ENCODE measurements around the gene SLC43A3.
"Not testable (repeated sequence)": the region's sequence is repeated elsewhere in the genome, so short reads cannot be mapped to it uniquely, and the experiment has no call there.

Gene SLC43A3

DNA sequence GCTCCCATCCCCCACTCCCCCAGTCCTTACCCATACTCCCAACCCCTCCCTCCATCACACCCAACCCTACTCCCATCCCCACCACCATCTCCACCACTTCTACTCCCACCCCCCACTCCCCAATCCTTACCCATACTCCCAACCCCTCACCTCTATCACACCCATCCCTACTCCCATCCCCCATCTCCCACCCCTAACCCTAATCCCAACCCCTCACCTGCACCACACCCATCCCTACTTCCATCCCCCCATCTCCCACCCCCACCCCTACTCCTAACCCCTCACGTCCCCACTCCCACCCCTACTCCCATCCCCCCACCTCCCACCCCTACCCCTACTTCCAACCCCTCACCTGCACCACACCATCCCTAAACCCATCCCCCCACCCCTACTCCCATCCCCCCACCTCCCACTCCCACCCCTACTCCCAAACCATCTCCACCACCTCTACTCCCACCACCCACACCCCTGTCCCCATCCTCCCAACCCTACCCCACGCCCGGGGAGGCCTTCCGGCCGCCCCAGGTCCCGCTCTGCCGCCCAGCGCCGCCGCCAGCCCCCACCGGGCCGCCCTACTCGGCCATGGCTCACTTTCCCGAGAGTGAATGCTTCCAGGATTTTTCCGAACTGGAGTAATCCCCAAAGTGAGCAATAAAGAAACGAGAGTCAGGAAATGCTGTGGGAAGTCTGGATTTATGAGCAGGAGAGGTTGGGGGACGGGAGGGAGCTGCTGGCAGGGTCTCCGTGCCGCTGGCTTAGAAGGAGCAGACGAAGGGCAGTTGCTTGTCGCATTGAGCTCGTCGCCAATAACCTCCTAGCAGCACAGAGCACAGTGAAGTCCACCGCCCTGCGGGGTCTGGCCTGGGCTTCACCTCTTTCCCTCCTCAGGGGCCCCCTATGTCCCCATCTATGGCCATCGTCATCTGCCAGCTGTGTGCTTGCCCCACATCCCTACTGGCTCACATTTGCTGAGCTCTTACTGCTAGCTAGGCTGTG is 50.5 kb downstream of the SLC43A3 start:
- DNase-seq = no peak

DNA sequence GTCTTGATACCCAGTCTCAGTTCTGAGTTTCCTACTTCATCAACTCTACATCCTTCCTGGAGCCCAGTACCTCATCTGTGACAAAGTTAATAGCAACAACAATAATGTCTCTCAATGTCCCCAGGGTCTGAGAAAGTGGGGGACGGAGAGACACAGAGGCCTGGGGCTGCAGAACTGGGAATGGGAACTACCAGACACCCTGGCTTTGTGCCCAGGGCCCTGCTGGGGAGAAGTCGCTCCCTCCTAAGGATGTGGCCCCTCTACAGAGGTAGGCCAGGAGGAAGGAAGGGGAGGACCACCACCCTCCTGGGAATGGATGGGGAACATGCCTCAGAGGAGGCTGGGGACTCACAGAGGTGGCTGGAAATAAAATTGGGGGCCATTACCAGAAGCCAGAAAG is 51.4 kb downstream of the SLC43A3 start:
- no peak for DNase-seq

DNA sequence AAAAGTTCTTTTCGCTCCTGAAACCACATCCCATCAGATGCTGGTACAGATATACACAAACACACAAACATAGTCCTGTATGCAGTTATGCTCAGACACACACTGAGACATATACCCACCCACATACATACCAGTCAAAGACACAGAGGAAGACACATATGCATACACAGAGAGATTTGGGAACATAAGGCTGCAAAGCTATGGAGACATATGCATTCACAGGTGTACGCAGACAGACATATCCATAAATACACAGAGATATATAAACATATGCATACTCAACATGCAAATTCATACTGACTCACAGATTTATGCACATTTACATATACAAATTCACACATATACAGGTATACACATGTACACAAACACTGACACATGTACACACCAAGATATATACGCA is 52.0 kb downstream of the SLC43A3 start:
- no peak for DNase-seq

DNA sequence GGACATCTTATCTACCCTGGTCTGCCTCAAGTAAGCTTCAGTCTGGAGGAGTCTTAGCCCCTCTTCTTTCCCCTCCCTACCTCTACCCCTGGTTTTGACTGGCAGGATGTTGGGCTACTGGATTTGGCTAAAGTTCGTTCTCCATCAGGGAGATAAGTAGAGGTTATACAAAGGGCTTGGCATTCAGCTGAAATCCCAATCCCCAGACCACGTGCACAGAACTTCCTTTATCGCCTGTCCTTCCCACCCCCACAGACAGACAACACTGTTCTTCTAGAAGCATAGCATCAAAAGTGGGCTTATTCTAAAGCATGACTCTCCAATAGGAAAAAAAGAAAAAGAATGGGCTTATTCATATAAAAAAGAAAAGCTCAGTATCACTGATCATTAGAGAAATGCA is 53.8 kb downstream of the SLC43A3 start:
- no peak for DNase-seq

DNA sequence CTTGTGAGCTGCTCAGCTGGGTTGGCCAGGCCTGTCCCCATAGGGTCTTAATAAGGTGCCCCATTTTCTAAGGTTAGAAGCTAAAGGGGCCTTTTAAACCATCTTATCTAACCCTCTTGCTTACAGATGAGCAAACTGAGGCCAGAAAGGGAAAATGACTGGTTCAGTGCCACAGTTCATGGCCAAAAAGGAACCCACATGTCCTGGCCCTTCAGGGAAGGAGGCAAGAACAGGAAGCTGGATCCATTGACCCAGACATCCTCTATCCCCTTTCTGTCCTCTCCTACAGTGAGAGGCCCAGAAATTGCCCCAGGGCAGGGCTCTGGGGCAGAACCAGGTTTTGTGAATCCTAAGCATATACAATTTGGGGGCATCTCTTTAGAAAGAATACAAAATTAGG is 56.0 kb downstream of the SLC43A3 start:
- no peak for DNase-seq

DNA sequence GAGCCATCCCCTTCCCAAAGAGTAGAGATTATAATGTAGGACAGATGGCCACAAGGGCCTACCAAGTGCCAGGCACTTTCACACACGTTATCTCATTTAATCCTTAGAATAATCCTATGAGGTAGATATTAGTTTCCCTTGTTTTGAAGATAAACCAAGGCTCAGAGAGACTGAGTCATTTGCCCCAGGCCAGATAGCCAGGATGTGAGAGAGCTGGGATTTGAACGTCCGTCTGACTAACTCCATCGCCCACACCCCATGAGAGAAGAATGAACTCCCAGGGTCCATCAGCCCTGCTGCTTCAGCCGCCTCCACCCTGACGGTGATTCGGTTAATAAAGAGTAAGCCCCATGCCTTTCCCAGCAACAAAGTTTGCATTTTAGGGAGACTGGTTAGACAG is 56.7 kb downstream of the SLC43A3 start:
- no peak for DNase-seq

DNA sequence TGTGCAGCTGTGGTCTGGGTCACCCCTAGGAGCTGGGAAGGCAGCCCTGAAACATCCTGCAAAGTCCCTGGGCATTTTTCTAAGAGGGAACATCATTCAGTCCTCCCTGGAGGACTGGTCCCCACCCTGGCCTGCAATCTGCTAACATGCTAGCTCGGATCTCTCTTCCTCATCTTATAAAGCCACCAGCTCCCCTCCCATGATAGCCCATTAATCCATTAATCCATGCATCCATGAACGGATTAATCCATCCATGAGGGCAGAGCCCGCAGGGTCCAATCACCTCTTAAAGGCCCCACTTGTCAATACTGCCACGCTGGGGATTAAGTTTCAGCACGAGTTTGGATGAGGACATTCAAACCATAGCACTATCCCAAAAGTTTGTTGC is 58.1 kb downstream of the SLC43A3 start:
- no peak for DNase-seq

DNA sequence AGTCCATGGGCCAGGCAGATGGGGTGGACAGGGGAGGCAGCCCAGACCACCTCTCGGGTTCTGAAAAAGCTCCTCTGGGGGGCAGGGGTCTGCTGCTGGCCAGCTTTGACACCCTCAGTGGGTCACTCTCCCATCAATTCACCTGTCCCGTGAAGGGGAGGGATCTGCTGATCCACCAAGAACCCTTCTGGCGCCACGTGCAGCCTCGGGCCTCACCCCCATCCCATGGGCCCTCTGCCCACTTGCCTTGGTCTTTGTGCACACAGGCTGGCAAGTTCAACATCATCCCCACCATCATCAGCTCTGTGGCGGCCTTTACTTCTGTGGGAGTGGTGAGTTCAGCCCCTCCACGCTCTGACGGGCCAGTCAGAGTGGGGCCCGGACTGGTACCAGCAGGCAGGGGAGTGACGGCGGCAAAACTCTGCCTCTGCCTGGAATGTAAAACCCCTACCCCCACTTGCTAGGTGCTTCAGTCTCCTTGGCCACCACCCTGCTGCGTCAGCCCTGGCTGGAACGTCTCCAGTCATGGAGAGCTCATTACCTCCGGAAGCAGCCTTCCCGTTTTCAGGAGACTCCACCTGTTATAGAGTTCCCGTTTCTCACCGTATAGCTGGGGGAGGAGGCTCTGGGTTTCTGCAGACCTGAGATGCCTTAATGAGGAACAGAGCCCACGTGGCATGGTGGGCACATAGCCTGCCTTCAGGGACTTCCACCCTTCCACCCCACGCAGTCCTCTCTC is 58.6 kb downstream of the SLC43A3 start:
- no peak for DNase-seq

DNA sequence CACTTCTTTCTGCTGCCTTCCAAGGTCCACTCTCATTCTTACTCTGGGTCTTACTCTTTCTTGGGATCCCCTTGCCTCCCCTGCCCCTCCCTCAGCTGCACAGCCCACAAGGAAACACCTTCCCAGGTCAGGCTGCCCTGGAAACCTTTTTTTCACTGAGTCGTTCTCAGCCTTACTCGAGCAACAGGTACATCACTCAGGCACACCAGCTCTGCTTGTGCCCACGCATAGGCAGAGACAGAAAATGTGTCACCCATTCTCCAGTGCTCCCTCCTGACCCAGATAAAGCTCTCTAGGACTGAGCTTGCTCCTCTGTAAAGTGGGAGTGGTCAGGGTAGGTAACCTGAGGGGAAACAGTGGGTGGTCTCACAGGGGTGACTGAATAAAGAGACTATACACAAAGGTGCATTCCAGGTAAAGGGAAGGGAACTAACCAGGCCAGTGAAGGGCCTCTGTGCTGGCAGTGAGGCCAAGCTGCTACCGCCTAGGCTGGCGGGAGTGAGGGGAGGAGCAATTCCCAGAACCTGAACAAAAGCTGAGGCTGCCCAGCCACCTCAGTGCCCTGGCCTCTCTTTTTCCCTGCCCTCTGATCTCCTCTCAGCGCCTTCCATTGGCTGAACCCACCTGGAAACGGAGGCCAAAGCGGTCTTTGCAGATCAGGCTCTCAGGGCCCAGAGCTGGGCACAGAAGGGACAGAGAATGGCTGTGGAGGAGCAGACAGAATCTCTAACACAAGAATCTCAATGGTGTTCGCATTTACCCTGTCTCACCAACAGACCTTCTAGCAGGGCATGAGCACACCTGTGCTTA is 61.9 kb downstream of the SLC43A3 start:
- DNase-seq = no peak

DNA sequence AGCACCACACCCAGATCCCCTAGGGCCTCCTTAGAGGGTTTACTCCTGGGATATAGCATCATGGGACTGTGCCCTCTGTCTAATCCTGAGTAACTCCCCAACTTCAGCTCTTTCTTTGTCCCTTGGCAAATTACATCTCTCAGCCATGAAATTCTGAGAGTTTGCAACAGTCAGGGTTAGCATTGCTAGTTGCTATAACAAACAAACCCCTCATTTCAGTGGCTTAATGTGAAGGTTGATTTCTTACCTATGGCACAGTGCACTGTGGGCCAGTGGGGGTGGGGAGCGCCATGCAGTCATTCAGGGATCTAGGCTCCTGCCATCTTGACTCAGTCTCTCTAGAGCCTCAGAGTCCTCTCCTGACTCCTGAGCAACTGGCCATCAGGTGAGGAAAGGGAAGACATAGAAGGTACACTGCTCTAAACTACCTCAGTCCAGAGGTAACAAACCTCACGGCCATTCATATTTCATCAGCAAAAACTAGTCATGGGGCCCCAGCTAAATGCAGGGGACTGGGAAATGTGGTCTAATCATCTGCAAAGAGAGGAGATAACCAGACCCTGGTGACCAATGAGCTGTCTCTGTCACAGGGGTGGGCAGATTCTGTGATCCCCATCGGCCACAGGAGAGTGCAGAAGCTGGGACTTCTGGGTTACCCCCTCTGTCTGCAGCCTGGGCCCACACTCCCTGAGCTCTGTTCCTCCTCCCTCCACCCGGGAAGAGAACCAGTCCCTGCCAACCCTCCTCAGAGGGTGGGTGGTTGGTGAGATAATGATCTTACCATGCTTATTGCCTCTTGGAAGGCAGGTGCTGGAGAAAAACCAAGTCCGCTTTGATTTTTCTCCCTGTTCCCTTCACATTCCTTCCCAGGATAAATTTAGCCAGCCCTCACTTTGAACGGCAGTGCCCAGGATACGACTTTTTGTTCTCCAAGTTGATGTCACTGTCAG is 63.5 kb downstream of the SLC43A3 start:
- no peak for DNase-seq

DNA sequence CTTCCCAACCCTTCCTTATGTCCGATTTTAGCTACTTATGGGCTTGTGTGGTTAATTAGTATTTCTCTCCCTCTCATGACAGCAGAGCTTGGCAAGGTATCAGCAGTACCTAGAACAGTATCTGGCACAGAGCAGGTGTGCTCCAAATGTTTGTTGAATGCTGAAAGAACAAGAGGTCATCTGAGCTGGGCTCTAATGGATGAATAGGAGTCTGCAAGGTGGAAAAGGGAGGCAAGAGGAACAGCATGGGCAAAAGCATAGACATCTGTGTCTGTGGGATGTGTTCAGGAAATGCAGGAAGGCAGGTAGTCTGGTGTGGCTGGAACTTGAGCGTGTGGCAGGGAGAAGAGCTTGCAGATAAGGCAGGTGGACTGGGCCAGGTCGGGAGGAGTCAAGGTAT is 65.0 kb downstream of the SLC43A3 start:
- DNase-seq = no peak

DNA sequence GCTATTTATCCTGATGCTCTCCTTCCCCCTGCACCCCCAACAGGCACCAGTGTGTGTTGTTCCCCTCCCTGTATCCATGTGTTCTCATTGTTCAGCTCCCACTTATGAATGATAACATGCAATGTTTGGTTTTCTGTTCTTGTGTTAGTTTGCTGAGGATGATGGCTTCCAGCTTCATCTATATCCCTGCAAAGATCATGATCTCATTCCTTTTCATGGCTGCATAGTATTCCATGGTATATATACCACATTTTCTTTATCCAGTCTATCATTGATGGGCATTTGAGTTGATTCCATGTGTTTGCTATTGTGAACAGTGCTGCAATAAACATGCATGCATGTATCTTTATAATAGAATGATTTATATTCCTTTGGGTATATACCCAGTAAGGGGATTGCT is 65.5 kb downstream of the SLC43A3 start:
- not testable (repeated sequence) for DNase-seq

DNA sequence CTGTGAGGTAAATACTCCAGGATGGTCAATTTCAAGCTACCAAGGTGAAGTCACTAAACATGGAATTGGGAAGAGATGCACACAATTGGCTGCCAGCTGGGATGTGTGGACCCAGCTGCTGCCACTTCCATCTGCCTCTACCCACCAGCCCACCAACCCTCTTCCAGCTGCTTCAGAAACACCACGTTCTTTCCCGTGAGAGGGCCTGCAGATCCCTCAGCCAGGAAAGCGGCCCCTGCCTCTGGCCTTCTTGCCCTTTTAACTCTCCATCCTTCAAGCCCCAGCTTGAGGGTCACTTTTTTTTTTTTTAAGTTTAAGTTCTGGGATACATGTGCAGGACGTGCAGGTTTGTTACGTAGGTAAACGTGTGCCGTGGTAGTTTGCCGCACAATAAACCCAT is 65.9 kb downstream of the SLC43A3 start:
- DNase-seq = no peak

DNA sequence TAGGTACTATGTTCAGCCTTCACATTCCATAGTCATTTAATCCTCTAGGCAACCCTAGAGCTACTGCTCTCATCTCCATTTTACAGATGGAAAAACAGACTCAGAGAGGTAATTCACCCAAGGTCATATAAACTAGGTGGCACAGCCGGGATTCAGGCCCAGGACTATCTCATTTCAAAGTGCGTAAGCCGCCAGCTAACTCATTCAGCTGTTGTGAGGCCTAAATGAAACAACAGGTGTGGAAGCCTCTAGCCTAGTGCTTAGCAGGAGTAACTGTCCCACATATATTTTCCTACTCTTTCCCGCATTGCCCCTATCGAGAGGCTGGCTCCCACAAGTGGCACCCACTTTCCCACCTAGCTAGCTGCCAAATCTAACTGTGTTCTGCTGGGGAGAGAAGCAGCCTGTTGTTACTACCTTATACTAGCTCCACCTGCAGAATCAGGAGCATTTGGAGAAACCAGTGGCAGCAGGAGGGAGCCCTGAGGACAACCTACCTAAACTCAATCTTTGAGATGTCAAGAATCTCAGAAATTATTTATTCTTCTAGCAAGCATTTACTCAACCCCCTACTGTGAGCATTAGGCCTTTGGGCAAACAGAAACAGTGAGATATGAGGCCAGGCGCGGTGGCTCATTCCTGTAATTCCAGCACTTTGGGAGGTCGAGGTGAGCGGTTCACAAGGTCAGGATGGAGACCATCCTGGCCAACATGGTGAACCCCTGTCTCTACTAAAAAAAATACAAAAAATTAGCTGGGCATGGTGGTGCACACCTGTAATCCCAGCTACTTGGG is 66.8 kb downstream of the SLC43A3 start:
- DNase-seq = no peak

DNA sequence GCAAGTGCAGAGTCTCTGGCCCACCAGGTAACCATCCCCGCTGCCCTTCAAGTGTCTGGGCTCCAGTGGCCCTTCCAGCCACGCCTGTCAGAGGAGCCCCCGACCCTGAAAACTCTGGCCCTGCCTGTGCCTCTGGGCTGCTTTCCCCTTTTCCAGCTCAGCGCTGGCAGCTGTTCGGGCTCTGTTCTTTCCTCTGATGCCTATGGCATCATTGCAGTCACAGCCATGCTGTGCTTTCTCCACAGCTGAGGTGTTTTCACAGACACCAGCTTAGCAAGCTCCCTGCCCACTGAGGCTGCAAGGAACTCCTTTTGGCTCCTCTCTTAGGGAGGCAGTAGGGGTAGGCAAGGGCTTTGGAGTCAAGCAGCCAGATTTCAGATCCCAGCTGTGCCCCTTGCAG is 67.5 kb downstream of the SLC43A3 start:
- DNase-seq = no peak

DNA sequence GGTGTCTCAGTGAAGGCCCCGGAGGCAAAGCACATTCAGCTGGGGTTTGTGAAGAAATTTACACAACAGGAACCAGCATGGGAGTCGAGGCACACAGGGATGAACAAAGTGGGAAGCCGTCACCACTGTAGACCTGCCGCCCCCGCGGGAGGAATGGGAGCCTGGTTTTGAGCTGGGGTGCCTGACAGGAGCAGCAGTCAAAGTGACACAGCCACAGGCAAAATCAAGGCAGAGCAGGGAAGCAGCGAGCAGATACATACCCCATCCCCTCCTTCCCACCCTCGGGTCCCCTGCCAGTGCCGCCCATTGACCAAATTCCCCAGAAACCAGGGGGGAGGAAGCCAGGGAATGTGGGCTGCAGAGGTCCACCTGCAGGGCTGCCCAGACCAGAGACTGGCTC is 67.9 kb downstream of the SLC43A3 start:
- no peak for DNase-seq

DNA sequence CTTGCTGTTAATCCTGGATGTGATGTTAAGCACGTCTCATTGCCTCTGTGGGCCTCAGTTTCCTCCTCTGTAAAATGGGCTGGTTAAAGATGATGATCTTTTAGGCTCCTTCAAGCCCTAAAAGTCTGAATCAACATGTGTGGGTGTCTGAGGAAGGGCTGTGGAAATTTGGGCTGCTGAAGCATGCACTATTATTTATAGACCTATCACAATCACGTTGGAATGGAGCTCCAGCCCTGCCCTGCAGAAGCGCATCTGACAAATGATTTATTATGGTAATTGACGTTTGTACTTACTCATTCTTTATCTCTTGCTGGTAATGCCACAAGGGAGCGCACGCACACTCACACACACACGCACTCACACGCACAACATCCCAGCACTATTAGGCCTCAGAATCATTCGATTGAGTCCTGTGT is 68.4 kb downstream of the SLC43A3 start:
- DNase-seq = no peak

DNA sequence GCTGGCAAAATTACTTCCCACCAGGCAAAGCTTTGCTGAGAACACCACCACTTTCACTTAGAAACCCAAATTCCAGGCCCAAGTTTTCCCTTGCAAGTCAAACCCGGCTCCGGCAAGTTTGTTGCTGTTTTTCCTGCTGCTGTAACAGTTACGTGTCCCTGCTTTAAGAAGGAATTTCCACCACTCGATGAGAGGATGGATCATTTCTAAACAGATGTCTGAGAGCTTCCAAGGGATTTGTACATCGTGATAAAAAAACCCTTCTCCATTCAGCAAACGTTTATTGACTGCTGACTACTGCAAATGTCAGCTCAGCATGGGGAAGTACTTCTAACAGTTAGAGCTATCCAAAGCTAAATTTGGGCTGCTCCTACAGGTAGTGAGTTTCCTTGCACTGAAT is 69.1 kb downstream of the SLC43A3 start:
- no peak for DNase-seq

DNA sequence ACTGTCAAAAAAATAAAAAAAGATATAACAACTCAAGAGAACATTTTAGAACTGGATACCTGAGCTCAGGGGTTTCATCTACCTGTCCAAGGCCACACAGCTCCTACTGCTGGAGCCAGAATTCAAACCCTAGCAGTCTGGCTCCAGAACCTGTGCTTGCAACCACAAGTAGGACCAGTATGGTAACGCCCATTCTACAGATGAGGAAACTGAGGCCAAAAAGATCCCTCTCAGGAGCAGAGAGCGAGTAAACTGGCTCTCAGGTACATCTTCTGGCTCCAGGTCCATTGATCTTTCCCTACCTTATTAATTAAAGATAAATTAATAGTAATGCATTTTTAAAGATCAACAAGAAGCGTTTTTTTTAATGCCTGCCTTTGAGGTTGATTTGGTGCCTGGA is 69.6 kb downstream of the SLC43A3 start:
- DNase-seq = no peak
